Measurements from ENCODE around the gene LVRN.

LVRN gene

GRCh38 chr5:115948091-115948534, 14.2 kb upstream of the LVRN start:
- peak; percentile 67 for DNase-seq (ENCODE audit: low read depth)
- no peak for TF ChIP-seq CTCF (conservative IDR thresholded peaks at IDR 0.05; ENCODE audit: low read depth, low read length)
- no peak overlapping the region for H3K4me3 ChIP-seq (ENCODE audit: low read depth, low read length)

GRCh38 chr5:115949096-115949495, 13.2 kb upstream of the LVRN start:
- H3K4me3 ChIP-seq (ENCODE audit: low read depth, low read length): no peak overlapping the region
- TF ChIP-seq CTCF (conservative IDR thresholded peaks at IDR 0.05; ENCODE audit: low read depth, low read length): no peak
- peak; percentile 58 for DNase-seq (ENCODE audit: low read depth)

GRCh38 chr5:115952588-115952987, 9.7 kb upstream of the LVRN start:
- DNase-seq (ENCODE audit: low read depth): no peak
- H3K4me3 ChIP-seq (ENCODE audit: low read depth, low read length): no peak overlapping the region
- TF ChIP-seq CTCF (conservative IDR thresholded peaks at IDR 0.05; ENCODE audit: low read depth, low read length): no peak

GRCh38 chr5:115954144-115954543, 8.1 kb upstream of the LVRN start:
- no peak overlapping the region for H3K4me3 ChIP-seq (ENCODE audit: low read depth, low read length)
- no peak for DNase-seq (ENCODE audit: low read depth)
- no peak for TF ChIP-seq CTCF (conservative IDR thresholded peaks at IDR 0.05; ENCODE audit: low read depth, low read length)

- H3K4me3 ChIP-seq (ENCODE audit: low read depth, low read length): no peak overlapping the region
- no peak for TF ChIP-seq CTCF (conservative IDR thresholded peaks at IDR 0.05; ENCODE audit: low read depth, low read length)
- no peak for DNase-seq (ENCODE audit: low read depth)
These were observed 5.3 kb upstream of the LVRN start for GRCh38 chr5:115956957-115957356.

GRCh38 chr5:115961381-115962238, 665 bp upstream of the LVRN start:
- peak overlapping the region; percentile 61 for H3K4me3 ChIP-seq (ENCODE audit: low read depth, low read length)
- DNase-seq (ENCODE audit: low read depth): no peak
- no peak for TF ChIP-seq CTCF (conservative IDR thresholded peaks at IDR 0.05; ENCODE audit: low read depth, low read length)
